HCT116 (cell line): ENCODE results near the gene LRRN2. TPM values are rescaled to one million over a fixed set of nuclear protein-coding genes. Genes with fewer than 3 reads are reported as not detected.

ENCODE experiments used
- ATAC-seq: fragments of 200-7000 bp; cut with Tn5 transposase; 2 replicates; pipeline ENCODE4 v1.9.1; 2020; ENCODE audit warnings: mild to moderate bottlenecking, moderate library complexity
- BruUV-seq: library from RNA; stranded (reverse); fragments of 400-500 nt; replicated peaks from 2 replicates; lab custom pipeline; 2021; lab: Mats Ljungman, UMichigan
- CTCF ChIA-PET: fragments of 300-600 bp; sonication (Branson Sonifier 250); formaldehyde crosslinking; loops from one replicate; lab custom pipeline; 2021; ENCODE audit warnings: antibody characterized with exemption; lab: Charles Lee
- POLR2A ChIA-PET: fragments of 300-600, 350-600 bp; sonication (Branson Sonifier 250); formaldehyde crosslinking; loops from one replicate; lab custom pipeline; 2021; ENCODE audit warnings: antibody characterized with exemption; lab: Charles Lee
- RAD21 ChIA-PET, 2 experiments: fragments of 300-600 bp; sonication (Branson Sonifier 250); formaldehyde crosslinking; loops; one replicate each; lab custom pipeline; 2023; ENCODE audit warnings: low total read pairs in 2 of 2; ENCODE audit not compliant: uncharacterized antibody in 2 of 2, unreplicated experiment in 2 of 2, low non-redundant PET in 1 of 2; lab: Charles Lee
- DNase-seq: peaks from one replicate; pipeline ENCODE4 v3.0.0-alpha.2; 2010; ENCODE audit warnings: low read depth, low spot score
- H2AFZ ChIP-seq: fragments of 200-600 bp; shearing (Covaris generic), sonication (generic); 2 replicates; pipeline ENCODE4 v1.6.1; 2017; ENCODE audit warnings: low read depth, mixed run types, mixed read lengths, antibody characterized with exemption, low read length; ENCODE audit not compliant: poor library complexity, severe bottlenecking
- H3K27ac ChIP-seq: 2 replicates; pipeline ENCODE4 v1.5.1; 2012; ENCODE audit warnings: low read depth, low read length
- H3K27me3 ChIP-seq: fragments of 200-600 bp; sonication (generic); 2 replicates; pipeline ENCODE4 v1.6.1; 2016; ENCODE audit warnings: mixed run types, low read length, mixed read lengths; ENCODE audit not compliant: insufficient read depth
- H3K36me3 ChIP-seq, 2 experiments: fragments of 200-500 bp in 1 of 2; fragments of 200-600 bp in 1 of 2; sonication (Bioruptor generic) in 1 of 2; sonication (generic) in 1 of 2; 2 replicates each; pipeline versions ENCODE4 v1.5.1 to v1.6.1; 2014 to 2016; ENCODE audit warnings: low read length in 2 of 2, inconsistent platforms in 1 of 2, mixed read lengths in 1 of 2, mixed run types in 1 of 2; ENCODE audit not compliant: insufficient read depth in 2 of 2, control insufficient read depth in 1 of 2
- H3K4me1 ChIP-seq, 2 experiments: fragments of 200-600 bp in 1 of 2; sonication (generic) in 1 of 2; 2 replicates each; pipeline versions ENCODE4 v1.5.1 to v1.6.1; 2012 to 2017; ENCODE audit warnings: low read length in 2 of 2, inconsistent platforms in 1 of 2, mild to moderate bottlenecking in 1 of 2, mixed read lengths in 1 of 2, mixed run types in 1 of 2, moderate library complexity in 1 of 2; ENCODE audit not compliant: insufficient read depth in 2 of 2, control insufficient read depth in 1 of 2
- H3K4me2 ChIP-seq: fragments of 200-600 bp; sonication (generic); 2 replicates; pipeline ENCODE4 v1.6.1; 2017; ENCODE audit warnings: mixed run types, low read length, mixed read lengths
- H3K4me3 ChIP-seq, 2 experiments: fragments of 200-600 bp in 1 of 2; sonication (generic) in 1 of 2; replicated peaks in 1 of 2; 2 replicates each; pipeline ENCODE4 v1.5.1; 2011 to 2016; ENCODE audit warnings: low read length in 2 of 2, control low read depth in 1 of 2, low read depth in 1 of 2, mild to moderate bottlenecking in 1 of 2, mixed read lengths in 1 of 2, mixed run types in 1 of 2
- H3K79me2 ChIP-seq: fragments of 200-600 bp; sonication (generic); 2 replicates; pipeline ENCODE4 v1.6.1; 2017; ENCODE audit warnings: mild to moderate bottlenecking, mixed run types, low read length, moderate library complexity, mixed read lengths; ENCODE audit not compliant: insufficient read depth
- H3K9ac ChIP-seq: fragments of 200-600 bp; sonication (generic); 2 replicates; pipeline ENCODE4 v1.6.1; 2016; ENCODE audit warnings: low read length, mixed read lengths
- H3K9me2 ChIP-seq: fragments of 200-600 bp; sonication (generic), shearing (Covaris generic); 2 replicates; pipeline ENCODE4 v1.6.1; 2017; ENCODE audit warnings: mixed run types, mild to moderate bottlenecking, moderate library complexity; ENCODE audit not compliant: insufficient read depth
- H3K9me3 ChIP-seq, 2 experiments: fragments of 200-500 bp in 1 of 2; fragments of 200-600 bp in 1 of 2; sonication (Bioruptor generic) in 1 of 2; sonication (generic) in 1 of 2; 2 replicates each; pipeline ENCODE4 v1.6.1; 2014 to 2017; ENCODE audit warnings: low read length in 2 of 2, mixed read lengths in 2 of 2, inconsistent platforms in 1 of 2, low read depth in 1 of 2, mild to moderate bottlenecking in 1 of 2, mixed run types in 1 of 2, moderate library complexity in 1 of 2; ENCODE audit not compliant: control insufficient read depth in 1 of 2, insufficient read depth in 1 of 2
- H4K20me1 ChIP-seq: fragments of 200-600 bp; sonication (generic), shearing (Covaris generic); 2 replicates; pipeline ENCODE4 v1.6.1; 2017; ENCODE audit warnings: mixed run types, mild to moderate bottlenecking, moderate library complexity; ENCODE audit not compliant: insufficient read depth
- EZH2 ChIP-seq: fragments of 200-600 bp; sonication (generic); IDR thresholded peaks from 2 replicates; pipeline ENCODE4 v1.6.1; 2017; ENCODE audit warnings: antibody characterized with exemption, mixed run types
- JUND ChIP-seq: IDR thresholded peaks from 2 replicates; pipeline ENCODE4 v1.6.1; 2012
- POLR2A ChIP-seq: IDR thresholded peaks from 2 replicates; pipeline ENCODE4 v1.7.0; 2011; ENCODE audit warnings: borderline replicate concordance; ENCODE audit not compliant: insufficient read depth, insufficient read length; ENCODE audit errors: extremely low read depth
- POLR2AphosphoS5 ChIP-seq: IDR thresholded peaks from 2 replicates; pipeline ENCODE4 v1.6.1; 2011; ENCODE audit warnings: mild to moderate bottlenecking, low read depth, low read length, moderate library complexity
- SP1 ChIP-seq: IDR thresholded peaks from 2 replicates; pipeline ENCODE4 v1.6.1; 2012; ENCODE audit warnings: low read depth
- SRF ChIP-seq: IDR thresholded peaks from 2 replicates; pipeline ENCODE4 v1.6.1; 2012; ENCODE audit warnings: low read depth
- ZFX ChIP-seq: fragments of 450-650 bp; IDR thresholded peaks from 2 replicates; pipeline ENCODE4 v1.6.1; 2017
- intact Hi-C: fragments of 100-400 bp; cut with micrococcal nuclease; formaldehyde crosslinking; loops from 2 replicates; pipeline ENCODE4 v1.10.0; 2022
- total RNA-seq: library from RNA; stranded (reverse); gene quantifications from one replicate; pipeline ENCODE4 v1.2.1, GENCODE V29; 2021; ENCODE audit not compliant: unreplicated experiment

Gene LRRN2
- total RNA-seq, 1 experiment from 2014 or later, result 3.2 TPM

GRCh38 chr1:204705888-204706837, 20.6 kb upstream of the LRRN2 start:
- TF ChIP-seq EZH2, result no peak
- TF ChIP-seq SRF, result no peak
- Histone ChIP-seq H3K27ac (no peak overlapping the region), H4K20me1 (no peaks in the 10 kb centered on the region), H3K9me2 (no peaks in the 10 kb centered on the region), H3K27me3 (no peaks in the 10 kb centered on the region), H3K9me3 (no peaks in the 10 kb centered on the region), H2AFZ (no peak overlapping the region), H3K4me2 (no peak overlapping the region), H3K36me3 (no peaks in the 10 kb centered on the region), H3K4me3 (no peak overlapping the region), H3K79me2 (no peaks in the 10 kb centered on the region), H3K4me1 (peaks cover 4 to 14% of the 10 kb centered on the region in 2 experiments; a peak in 1 of 4 replicates), H3K9ac (no peak overlapping the region)
- BruUV-seq, result no TSS peak
- ChIA-PET POLR2A (no interaction called here), CTCF (no interaction called here), RAD21 (no interaction called here)
- intact Hi-C loops, result no loop called here
- ATAC-seq, result no peak
- no peak for DNase-seq

GRCh38 chr1:204705493-204705811, 19.9 kb upstream of the LRRN2 start:
- ATAC-seq, result no peak
- intact Hi-C loops, result no loop called here
- Histone ChIP-seq H3K36me3 (no peaks in the 10 kb centered on the region), H3K9ac (no peak overlapping the region), H4K20me1 (no peaks in the 10 kb centered on the region), H3K9me2 (no peaks in the 10 kb centered on the region), H3K4me1 (peaks cover 4 to 14% of the 10 kb centered on the region in 2 experiments; a peak in 1 of 4 replicates), H3K79me2 (no peaks in the 10 kb centered on the region), H3K9me3 (no peaks in the 10 kb centered on the region), H2AFZ (no peak overlapping the region)
- ChIA-PET RAD21 (no interaction called here), POLR2A (no interaction called here)
- TF ChIP-seq POLR2AphosphoS5 (no peak), ZFX (no peak), POLR2A (no peak), JUND (no peak), SP1 (no peak)
- TF ChIP-seq, all 23 proteins: peak for 0
- no TSS peak for BruUV-seq
- CTCF ChIA-PET, result no interaction called here
- H3K4me3 ChIP-seq, result no peak overlapping the region
- DNase-seq, result no peak
- no peak overlapping the region for H3K27ac ChIP-seq
- H3K27me3 ChIP-seq, result no peaks in the 10 kb centered on the region
- no peak overlapping the region for H3K4me2 ChIP-seq
